WTC11 (cell line): ENCODE measurements around the gene SOCS3. TPM values are rescaled to one million over a fixed set of nuclear protein-coding genes. Genes with fewer than 3 reads are reported as not detected.

Experiments
- ATAC-seq: fragments of 200-7000 bp; cut with Tn5 transposase; 2 replicates; pipeline ENCODE4 v1.10.0; 2021; ENCODE audit warnings: mild to moderate bottlenecking, moderate library complexity
- CTCF ChIA-PET: fragments of 300-600 bp; sonication (Branson Sonifier 250); formaldehyde crosslinking; loops from one replicate; lab custom pipeline; 2021; ENCODE audit warnings: antibody characterized with exemption; lab: Charles Lee
- POLR2A ChIA-PET: fragments of 350-600 bp; sonication (Branson Sonifier 250); formaldehyde crosslinking; loops from one replicate; lab custom pipeline; 2021; ENCODE audit warnings: antibody characterized with exemption; lab: Charles Lee
- DNase-seq: peaks from one replicate; pipeline ENCODE4 v3.0.0; 2021; ENCODE audit warnings: low spot score
- H3K27ac Mint-ChIP-seq: 2 replicates; pipeline ENCODE4 v1.8.0; 2021; ENCODE audit warnings: mixed read lengths
- H3K27me3 Mint-ChIP-seq: 2 replicates; pipeline ENCODE4 v1.8.0; 2021; ENCODE audit warnings: low read depth, mild to moderate bottlenecking, moderate library complexity, mixed read lengths
- H3K36me3 Mint-ChIP-seq: 2 replicates; pipeline ENCODE4 v1.8.0; 2021; ENCODE audit warnings: mixed read lengths
- H3K4me1 Mint-ChIP-seq: 2 replicates; pipeline ENCODE4 v1.8.0; 2022; ENCODE audit warnings: mixed read lengths
- H3K4me3 Mint-ChIP-seq: 2 replicates; pipeline ENCODE4 v1.8.0; 2021; ENCODE audit warnings: mild to moderate bottlenecking, moderate library complexity, mixed read lengths
- H3K9me3 Mint-ChIP-seq: 2 replicates; pipeline ENCODE4 v1.8.0; 2021; ENCODE audit warnings: mixed read lengths
- EMX1 ChIP-seq: fragments of 250-450 bp; sonication (Bioruptor Pico); IDR thresholded peaks from 2 replicates; pipeline ENCODE4 v1.8.0; 2021; ENCODE audit warnings: mild to moderate bottlenecking
- FOXJ3 ChIP-seq: sonication (generic); formaldehyde crosslinking; IDR thresholded peaks from 2 replicates; pipeline ENCODE4 v1.9.0; 2021; ENCODE audit warnings: missing genetic modification reagents, mild to moderate bottlenecking, borderline replicate concordance
- GABPB1 ChIP-seq: sonication (generic); formaldehyde crosslinking; IDR thresholded peaks from 2 replicates; pipeline ENCODE4 v1.8.1; 2023; ENCODE audit warnings: mild to moderate bottlenecking, missing genetic modification reagents
- IRF2 ChIP-seq: sonication (generic); formaldehyde crosslinking; IDR thresholded peaks from 2 replicates; pipeline ENCODE4 v1.8.0; 2022; ENCODE audit warnings: low read depth, missing genetic modification reagents, borderline replicate concordance
- JUN ChIP-seq: sonication (generic); formaldehyde crosslinking; IDR thresholded peaks from 2 replicates; pipeline ENCODE4 v1.8.0; 2023; ENCODE audit warnings: mild to moderate bottlenecking, missing genetic modification reagents
- KAT7 ChIP-seq: sonication (generic); formaldehyde crosslinking; IDR thresholded peaks from 2 replicates; pipeline ENCODE4 v1.8.1; 2023; ENCODE audit warnings: missing genetic modification reagents, mild to moderate bottlenecking, borderline replicate concordance
- NFE2L1 ChIP-seq: sonication (generic); formaldehyde crosslinking; IDR thresholded peaks from 2 replicates; pipeline ENCODE4 v1.8.1; 2023; ENCODE audit warnings: missing genetic modification reagents
- NFYB ChIP-seq: sonication (generic); formaldehyde crosslinking; conservative IDR thresholded peaks from 2 replicates; pipeline ENCODE4 v1.8.0; 2022; ENCODE audit warnings: low read depth, missing genetic modification reagents
- NR2C2 ChIP-seq: sonication (generic); formaldehyde crosslinking; IDR thresholded peaks from 2 replicates; pipeline ENCODE4 v1.8.0; 2022; ENCODE audit warnings: mild to moderate bottlenecking, missing genetic modification reagents
- PRRX2 ChIP-seq: fragments of 250-450 bp; sonication (Bioruptor Pico); IDR thresholded peaks from 2 replicates; pipeline ENCODE4 v1.8.0; 2021; ENCODE audit warnings: mild to moderate bottlenecking
- RELA ChIP-seq: sonication (generic); formaldehyde crosslinking; IDR thresholded peaks from 2 replicates; pipeline ENCODE4 v1.8.1; 2022; ENCODE audit warnings: missing genetic modification reagents, mild to moderate bottlenecking, borderline replicate concordance
- SP1 ChIP-seq: sonication (generic); formaldehyde crosslinking; conservative IDR thresholded peaks from 2 replicates; pipeline ENCODE4 v1.8.1; 2022; ENCODE audit warnings: missing genetic modification reagents
- ZMAT4 ChIP-seq: fragments of 250-450 bp; sonication (Bioruptor Pico); IDR thresholded peaks from 2 replicates; pipeline ENCODE4 v1.9.0; 2021; ENCODE audit warnings: mild to moderate bottlenecking
- ZNF121 ChIP-seq: sonication (generic); formaldehyde crosslinking; IDR thresholded peaks from 2 replicates; pipeline ENCODE4 v1.8.0; 2023; ENCODE audit warnings: missing genetic modification reagents
- ZNF138 ChIP-seq: sonication (generic); formaldehyde crosslinking; conservative IDR thresholded peaks from 2 replicates; pipeline ENCODE4 v1.8.1; 2022; ENCODE audit warnings: mild to moderate bottlenecking, moderate library complexity, missing genetic modification reagents
- ZNF219 ChIP-seq: sonication (generic); formaldehyde crosslinking; IDR thresholded peaks from 2 replicates; pipeline ENCODE4 v1.8.0; 2023; ENCODE audit warnings: missing genetic modification reagents, mild to moderate bottlenecking, borderline replicate concordance
- ZNF263 ChIP-seq: sonication (generic); formaldehyde crosslinking; IDR thresholded peaks from 2 replicates; pipeline ENCODE4 v1.8.1; 2022; ENCODE audit warnings: low read depth, mild to moderate bottlenecking, moderate library complexity, missing genetic modification reagents
- total RNA-seq: library from RNA; stranded (reverse); gene quantifications from 3 replicates; pipeline ENCODE4 v1.2.3, GENCODE V29; 2021
- TF ChIP-seq, protein P1 (sequence below): sonication (generic); formaldehyde crosslinking; IDR thresholded peaks from 2 replicates; pipeline ENCODE4 v1.8.1; 2023; ENCODE audit warnings: mild to moderate bottlenecking, moderate library complexity, missing genetic modification reagents
- TF ChIP-seq, protein P2 (sequence below): sonication (generic); formaldehyde crosslinking; conservative IDR thresholded peaks from 2 replicates; pipeline ENCODE4 v1.8.1; 2023; ENCODE audit warnings: mild to moderate bottlenecking, low read depth, missing genetic modification reagents, moderate library complexity
- TF ChIP-seq, protein P3 (sequence below): sonication (generic); formaldehyde crosslinking; IDR thresholded peaks from 2 replicates; pipeline ENCODE4 v1.8.0; 2022; ENCODE audit warnings: missing genetic modification reagents
- TF ChIP-seq, protein P4 (sequence below): sonication (generic); formaldehyde crosslinking; IDR thresholded peaks from 2 replicates; pipeline ENCODE4 v1.8.1; 2023; ENCODE audit warnings: mild to moderate bottlenecking, missing genetic modification reagents, moderate library complexity

The SOCS3 gene
- total RNA-seq, 1 experiment from 2014 or later, result 23.8 TPM

GRCh38 chr17:78322858-78323455 lies 36.9 kb downstream of the SOCS3 start:
- no peak for DNase-seq
- ChIA-PET POLR2A (interaction anchor here (1.5 kb wide), 1 partner anchor 20 kb away, joined by 3 read pairs; no protein-coding TSS in a partner anchor), CTCF (interaction anchor here (0.6 kb wide), 1 partner anchor 1048 kb away, joined by 4 read pairs; no protein-coding TSS in a partner anchor)
- H3K36me3 Mint-ChIP-seq, result no peaks in the 10 kb centered on the region
- H3K27ac Mint-ChIP-seq, result no peak overlapping the region
- H3K27me3 Mint-ChIP-seq, result no peaks in the 10 kb centered on the region
- H3K4me1 Mint-ChIP-seq, result peaks cover 38% of the 10 kb centered on the region
- ATAC-seq, result no peak
- TF ChIP-seq, protein P1, sequence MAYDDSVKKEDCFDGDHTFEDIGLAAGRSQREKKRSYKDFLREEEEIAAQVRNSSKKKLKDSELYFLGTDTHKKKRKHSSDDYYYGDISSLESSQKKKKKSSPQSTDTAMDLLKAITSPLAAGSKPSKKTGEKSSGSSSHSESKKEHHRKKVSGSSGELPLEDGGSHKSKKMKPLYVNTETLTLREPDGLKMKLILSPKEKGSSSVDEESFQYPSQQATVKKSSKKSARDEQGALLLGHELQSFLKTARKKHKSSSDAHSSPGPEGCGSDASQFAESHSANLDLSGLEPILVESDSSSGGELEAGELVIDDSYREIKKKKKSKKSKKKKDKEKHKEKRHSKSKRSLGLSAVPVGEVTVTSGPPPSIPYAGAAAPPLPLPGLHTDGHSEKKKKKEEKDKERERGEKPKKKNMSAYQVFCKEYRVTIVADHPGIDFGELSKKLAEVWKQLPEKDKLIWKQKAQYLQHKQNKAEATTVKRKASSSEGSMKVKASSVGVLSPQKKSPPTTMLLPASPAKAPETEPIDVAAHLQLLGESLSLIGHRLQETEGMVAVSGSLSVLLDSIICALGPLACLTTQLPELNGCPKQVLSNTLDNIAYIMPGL, result no peak
- TF ChIP-seq SP1 (no peak), ZMAT4 (CRISPR knock-in tag) (no peak), EMX1 (CRISPR knock-in tag) (no peak), KAT7 (no peak), NFE2L1 (no peak), RELA (CRISPR knock-in tag) (no peak), ZNF263 (CRISPR knock-in tag) (no peak), ZNF121 (CRISPR knock-in tag) (no peak), NFYB (no peak), GABPB1 (CRISPR knock-in tag) (no peak), ZNF219 (CRISPR knock-in tag) (no peak), ZNF138 (CRISPR knock-in tag) (no peak), FOXJ3 (CRISPR knock-in tag) (no peak), IRF2 (no peak)
- TF ChIP-seq, protein P2, sequence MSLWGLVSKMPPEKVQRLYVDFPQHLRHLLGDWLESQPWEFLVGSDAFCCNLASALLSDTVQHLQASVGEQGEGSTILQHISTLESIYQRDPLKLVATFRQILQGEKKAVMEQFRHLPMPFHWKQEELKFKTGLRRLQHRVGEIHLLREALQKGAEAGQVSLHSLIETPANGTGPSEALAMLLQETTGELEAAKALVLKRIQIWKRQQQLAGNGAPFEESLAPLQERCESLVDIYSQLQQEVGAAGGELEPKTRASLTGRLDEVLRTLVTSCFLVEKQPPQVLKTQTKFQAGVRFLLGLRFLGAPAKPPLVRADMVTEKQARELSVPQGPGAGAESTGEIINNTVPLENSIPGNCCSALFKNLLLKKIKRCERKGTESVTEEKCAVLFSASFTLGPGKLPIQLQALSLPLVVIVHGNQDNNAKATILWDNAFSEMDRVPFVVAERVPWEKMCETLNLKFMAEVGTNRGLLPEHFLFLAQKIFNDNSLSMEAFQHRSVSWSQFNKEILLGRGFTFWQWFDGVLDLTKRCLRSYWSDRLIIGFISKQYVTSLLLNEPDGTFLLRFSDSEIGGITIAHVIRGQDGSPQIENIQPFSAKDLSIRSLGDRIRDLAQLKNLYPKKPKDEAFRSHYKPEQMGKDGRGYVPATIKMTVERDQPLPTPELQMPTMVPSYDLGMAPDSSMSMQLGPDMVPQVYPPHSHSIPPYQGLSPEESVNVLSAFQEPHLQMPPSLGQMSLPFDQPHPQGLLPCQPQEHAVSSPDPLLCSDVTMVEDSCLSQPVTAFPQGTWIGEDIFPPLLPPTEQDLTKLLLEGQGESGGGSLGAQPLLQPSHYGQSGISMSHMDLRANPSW, result no peak
- TF ChIP-seq, protein P3, sequence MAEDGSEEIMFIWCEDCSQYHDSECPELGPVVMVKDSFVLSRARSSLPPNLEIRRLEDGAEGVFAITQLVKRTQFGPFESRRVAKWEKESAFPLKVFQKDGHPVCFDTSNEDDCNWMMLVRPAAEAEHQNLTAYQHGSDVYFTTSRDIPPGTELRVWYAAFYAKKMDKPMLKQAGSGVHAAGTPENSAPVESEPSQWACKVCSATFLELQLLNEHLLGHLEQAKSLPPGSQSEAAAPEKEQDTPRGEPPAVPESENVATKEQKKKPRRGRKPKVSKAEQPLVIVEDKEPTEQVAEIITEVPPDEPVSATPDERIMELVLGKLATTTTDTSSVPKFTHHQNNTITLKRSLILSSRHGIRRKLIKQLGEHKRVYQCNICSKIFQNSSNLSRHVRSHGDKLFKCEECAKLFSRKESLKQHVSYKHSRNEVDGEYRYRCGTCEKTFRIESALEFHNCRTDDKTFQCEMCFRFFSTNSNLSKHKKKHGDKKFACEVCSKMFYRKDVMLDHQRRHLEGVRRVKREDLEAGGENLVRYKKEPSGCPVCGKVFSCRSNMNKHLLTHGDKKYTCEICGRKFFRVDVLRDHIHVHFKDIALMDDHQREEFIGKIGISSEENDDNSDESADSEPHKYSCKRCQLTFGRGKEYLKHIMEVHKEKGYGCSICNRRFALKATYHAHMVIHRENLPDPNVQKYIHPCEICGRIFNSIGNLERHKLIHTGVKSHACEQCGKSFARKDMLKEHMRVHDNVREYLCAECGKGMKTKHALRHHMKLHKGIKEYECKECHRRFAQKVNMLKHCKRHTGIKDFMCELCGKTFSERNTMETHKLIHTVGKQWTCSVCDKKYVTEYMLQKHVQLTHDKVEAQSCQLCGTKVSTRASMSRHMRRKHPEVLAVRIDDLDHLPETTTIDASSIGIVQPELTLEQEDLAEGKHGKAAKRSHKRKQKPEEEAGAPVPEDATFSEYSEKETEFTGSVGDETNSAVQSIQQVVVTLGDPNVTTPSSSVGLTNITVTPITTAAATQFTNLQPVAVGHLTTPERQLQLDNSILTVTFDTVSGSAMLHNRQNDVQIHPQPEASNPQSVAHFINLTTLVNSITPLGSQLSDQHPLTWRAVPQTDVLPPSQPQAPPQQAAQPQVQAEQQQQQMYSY (CRISPR knock-in tag), result no peak
- no peaks in the 10 kb centered on the region for H3K9me3 Mint-ChIP-seq
- no peak overlapping the region for H3K4me3 Mint-ChIP-seq

DNA sequence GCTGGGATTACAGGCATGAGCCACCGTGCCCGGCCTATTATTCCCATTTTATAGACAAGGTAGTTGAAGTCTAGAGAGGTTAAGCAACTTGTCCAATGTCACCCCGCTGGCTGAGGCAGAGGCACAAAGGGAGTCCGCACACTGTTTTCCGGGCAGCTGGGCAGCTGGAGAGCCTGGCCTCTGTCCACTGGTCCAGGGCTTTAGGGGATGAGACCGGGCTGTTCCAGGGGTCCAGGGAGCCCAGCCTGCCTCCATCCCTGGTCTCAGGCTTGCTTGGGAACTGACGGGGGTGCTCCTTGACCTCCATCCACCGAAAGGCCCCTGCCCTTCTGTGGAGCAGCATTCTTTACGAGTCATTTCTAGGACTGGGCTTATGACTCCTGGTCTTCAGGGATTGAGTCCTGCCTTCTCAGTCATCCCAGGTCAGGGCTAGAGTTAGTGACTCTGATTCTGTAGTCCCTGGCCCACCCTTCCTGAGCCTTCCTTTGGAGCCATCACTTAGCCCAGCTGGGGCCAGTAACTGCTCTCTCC lies 37.5 kb downstream of the SOCS3 start:
- H3K4me3 Mint-ChIP-seq, result no peak overlapping the region
- no peak overlapping the region for H3K27ac Mint-ChIP-seq
- DNase-seq (no peak), ATAC-seq (no peak)
- no peaks in the 10 kb centered on the region for H3K27me3 Mint-ChIP-seq
- no peaks in the 10 kb centered on the region for H3K36me3 Mint-ChIP-seq
- no peaks in the 10 kb centered on the region for H3K9me3 Mint-ChIP-seq
- POLR2A ChIA-PET, result no interaction called here
- peaks cover 44% of the 10 kb centered on the region for H3K4me1 Mint-ChIP-seq
- CTCF ChIA-PET, result no interaction called here
- TF ChIP-seq JUN (CRISPR knock-in tag) (no peak), SP1 (no peak), PRRX2 (CRISPR knock-in tag) (no peak), NR2C2 (CRISPR knock-in tag) (no peak)
- TF ChIP-seq, protein P3 (CRISPR knock-in tag), result no peak
- TF ChIP-seq, protein P4, sequence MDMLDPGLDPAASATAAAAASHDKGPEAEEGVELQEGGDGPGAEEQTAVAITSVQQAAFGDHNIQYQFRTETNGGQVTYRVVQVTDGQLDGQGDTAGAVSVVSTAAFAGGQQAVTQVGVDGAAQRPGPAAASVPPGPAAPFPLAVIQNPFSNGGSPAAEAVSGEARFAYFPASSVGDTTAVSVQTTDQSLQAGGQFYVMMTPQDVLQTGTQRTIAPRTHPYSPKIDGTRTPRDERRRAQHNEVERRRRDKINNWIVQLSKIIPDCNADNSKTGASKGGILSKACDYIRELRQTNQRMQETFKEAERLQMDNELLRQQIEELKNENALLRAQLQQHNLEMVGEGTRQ, result no peak
